ENCODE measurements around the gene PKMYT1.
A peak's percentile ranks its signal among the peaks of the same experiment; 100 is the strongest.
"Not testable (repeated sequence)": the region's sequence is repeated elsewhere in the genome, so short reads cannot be mapped to it uniquely, and the experiment has no call there.

PKMYT1 gene

DNA sequence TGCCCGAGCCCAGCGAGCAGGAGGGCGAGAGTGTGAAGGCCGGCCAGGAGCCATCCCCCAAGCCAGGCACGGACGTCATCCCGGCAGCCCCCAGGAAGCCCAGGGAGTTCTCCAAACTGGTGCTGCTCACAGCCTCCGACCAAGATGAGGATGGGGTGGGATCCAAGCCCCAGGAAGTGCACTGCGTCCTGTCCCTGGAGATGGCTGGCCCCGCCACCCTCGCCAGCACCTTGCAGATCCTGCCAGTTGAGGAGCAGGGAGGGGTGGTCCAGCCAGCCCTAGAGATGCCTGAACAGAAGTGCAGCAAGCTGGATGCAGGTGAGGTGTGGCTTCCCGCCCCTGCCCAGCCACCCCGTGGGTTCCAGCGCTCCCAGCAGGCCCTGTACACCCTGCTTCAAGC is 50.6 kb downstream of the PKMYT1 start:
- DNase-seq: no peak

DNA sequence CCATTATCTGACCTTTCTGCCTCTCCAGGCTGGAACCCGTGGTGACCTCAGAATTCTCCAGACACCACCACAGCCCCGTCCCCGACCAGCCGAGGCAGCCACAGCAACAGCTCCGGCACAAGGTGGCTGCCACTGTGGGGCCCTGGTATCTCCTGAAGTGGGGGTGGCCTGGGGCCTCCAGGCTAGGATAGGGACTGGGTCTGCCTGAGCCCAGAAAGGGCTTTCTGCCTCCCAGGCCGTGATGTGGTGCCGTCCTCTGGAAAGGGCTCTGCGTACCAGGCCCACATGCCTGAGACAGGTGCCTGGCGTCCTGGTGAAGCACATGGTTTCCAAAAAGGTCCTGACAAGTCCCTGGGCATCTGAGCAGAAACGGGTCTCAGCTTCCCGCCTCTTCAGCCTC is 51.5 kb downstream of the PKMYT1 start:
- DNase-seq: no peak

DNA sequence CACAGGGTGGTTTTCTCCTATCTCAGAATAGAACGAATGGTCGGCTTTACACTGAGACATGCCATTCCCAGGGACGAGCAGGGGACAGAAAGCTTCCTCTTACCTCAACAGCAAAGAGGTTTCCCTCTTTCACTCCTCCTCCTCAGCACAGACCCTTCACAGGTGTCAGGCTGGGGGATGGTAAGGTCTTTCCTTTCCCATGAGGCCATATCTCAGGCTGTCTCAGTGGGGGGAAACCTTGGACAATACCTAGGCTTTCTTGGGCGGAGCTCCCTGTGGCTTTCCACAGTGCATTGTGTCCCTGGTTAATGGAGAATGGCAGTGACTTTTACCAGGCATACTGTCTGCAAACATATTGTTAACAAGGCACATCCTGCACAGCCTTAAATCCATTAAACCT is 52.1 kb downstream of the PKMYT1 start:
- not testable (repeated sequence) for DNase-seq

DNA sequence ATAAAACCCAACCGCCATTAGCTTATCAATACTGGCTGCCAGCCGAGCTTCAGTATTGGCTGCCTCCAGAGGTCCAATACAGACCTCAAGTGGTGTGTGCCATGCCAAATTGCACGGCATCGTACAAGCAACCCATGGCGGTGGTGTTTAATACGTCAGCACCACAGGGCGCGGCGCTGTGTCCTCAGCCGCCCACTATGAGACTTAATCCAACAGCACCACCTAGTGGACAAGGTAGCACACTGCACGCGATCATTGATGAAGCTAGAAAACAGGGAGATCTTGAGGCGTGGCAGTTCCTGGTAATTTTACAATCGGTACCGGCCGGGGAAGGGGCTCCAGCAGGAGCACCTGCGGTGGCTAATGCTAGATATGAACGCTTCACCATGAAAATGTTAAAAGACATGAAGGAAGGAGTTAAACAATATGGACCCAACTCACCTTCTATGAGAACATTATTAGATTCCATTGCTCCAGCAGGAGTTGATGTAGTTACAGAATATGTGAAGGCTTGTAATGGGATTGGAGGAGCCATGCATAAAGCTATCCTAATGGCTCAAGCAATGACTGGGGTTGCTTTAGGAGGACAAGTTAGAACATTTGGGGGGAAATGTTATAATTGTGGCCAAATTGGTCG is 53.1 kb downstream of the PKMYT1 start:
- peak; percentile 66 to 81 for DNase-seq

DNA sequence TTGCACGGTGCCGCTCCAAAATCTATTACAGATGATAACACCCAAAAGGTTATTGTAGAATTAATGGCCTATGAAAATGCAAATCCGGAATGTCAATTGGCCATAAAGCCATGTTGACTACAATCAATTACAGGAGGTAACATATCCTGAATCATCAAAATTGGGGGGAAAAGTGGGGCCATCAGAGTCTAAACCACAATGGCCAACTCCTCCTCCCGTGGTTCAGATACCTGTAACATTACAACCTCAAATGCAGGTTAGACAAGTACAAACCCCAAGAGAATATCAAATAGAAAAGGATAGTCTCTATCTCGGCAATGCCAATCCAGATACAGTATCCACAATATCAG is 53.6 kb downstream of the PKMYT1 start:
- DNase-seq: no peak

DNA sequence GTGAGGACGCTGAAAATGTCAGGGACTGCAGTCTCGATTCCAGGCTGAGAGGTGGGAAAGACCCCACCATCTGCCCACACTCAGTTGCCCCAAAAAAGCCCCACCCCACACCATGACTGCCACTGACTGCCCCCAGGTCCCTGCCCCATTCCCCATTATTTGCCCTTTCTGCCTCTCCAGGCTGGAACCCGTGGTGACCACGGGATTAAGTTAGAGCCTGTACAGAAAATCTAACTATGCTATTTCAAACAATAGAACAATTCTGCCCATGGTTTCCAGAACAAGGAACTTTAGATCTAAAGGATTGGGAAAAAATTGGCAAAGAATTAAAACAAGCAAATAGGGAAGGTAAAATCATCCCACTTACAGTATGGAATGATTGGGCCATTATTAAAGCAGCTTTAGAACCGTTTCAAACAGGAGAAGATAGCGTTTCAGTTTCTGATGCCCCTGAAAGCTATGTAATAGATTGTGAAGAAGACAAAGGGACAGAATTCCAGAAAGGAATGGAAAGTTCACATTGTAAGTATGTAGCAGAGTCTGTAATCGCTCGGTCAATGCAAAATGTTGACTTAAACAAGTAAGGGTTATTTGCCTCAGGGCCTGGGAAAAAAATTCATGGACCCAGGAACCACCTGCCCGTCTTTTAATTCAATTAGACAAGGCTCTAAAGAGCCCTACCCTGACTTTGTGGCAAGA is 54.1 kb downstream of the PKMYT1 start:
- DNase-seq: no peak

DNA sequence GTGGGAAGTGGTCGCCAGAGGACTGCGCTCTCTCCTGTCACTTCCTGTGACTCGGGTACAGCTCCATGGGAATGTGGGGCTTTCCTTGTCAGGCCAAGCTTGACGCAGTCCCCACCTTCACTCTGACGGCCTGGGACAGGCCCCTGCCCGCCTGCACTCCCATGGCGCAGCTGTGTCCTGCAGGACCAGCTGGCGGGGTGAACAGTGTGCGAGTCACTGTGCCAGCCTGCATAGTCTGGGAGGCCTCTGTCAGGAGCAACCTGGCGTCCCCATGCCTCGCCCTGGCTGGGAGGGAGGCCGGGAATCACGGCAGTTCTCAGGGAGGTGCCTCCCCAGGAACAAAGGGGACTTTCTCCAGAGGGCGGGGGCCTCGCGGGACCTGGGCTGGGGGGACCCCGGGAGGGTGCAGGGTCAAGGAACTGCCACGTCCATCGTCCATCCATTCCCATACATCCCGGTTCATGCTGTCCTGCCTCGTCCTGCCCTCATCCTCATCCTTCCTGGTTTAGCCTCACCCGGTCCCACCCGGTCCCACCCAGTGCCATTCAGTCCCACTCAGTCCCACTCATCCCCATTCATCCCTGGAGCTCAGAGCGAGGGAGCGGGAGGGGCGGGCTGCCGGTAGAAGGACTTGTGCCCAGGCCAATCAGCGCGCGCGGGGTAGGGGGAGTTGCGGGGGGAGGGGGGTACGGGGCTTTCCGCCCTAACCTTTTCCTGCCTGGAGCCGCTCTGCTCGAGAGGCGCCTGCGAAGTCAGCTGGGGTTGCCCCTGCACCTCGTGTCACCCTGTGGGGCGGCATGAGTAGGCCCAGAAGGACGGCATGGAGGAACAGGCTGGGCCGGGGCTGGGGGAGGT is 55.1 kb downstream of the PKMYT1 start:
- no peak for DNase-seq

DNA sequence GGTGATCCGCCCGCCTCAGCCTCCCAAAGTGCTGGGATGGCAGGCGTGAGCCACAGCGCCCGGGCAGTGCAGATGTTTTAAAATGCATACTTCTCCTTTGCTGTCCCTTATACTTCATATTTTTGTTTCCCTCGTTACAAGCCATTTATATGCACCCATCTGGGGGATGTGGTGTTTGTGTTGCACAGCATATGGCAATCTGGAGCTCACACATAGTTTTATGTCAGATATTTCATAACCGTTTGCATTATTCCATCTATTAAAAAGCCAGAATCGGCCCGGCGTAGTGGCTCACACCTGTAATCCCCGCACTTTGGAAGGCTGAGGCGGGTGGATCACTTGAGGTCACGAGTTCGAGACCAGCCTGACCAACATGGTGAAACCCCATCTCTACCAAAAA is 56.8 kb downstream of the PKMYT1 start:
- no peak for DNase-seq
